Upper lobe of right lung (tissue), 1 donor: ENCODE data around the gene GPR15LG. TPM values are rescaled to one million over a fixed set of nuclear protein-coding genes. Genes with fewer than 3 reads are reported as not detected.

Experiments
- ATAC-seq: fragments of 200-7000 bp; cut with Tn5 transposase; one replicate; pipeline ENCODE4 v1.9.1; 2020; ENCODE audit warnings: mild to moderate bottlenecking, moderate library complexity
- DNase-seq: peaks from one replicate; pipeline ENCODE4 v3.0.0-alpha.2; 2020
- H3K27ac ChIP-seq: fragments of 200-600 bp; one replicate; pipeline ENCODE4 v1.8.0; 2022
- H3K27me3 ChIP-seq: fragments of 200-600 bp; one replicate; pipeline ENCODE4 v1.8.0; 2022; ENCODE audit warnings: mild to moderate bottlenecking
- H3K36me3 ChIP-seq: fragments of 200-600 bp; one replicate; pipeline ENCODE4 v1.8.0; 2022
- H3K4me1 ChIP-seq: fragments of 200-600 bp; one replicate; pipeline ENCODE4 v1.8.0; 2022
- H3K4me3 ChIP-seq: fragments of 200-600 bp; one replicate; pipeline ENCODE4 v1.8.0; 2022; ENCODE audit warnings: mild to moderate bottlenecking
- H3K9me3 ChIP-seq: fragments of 200-600 bp; one replicate; pipeline ENCODE4 v1.8.0; 2022
- intact Hi-C: fragments of 100-400 bp; cut with DNase I; formaldehyde crosslinking; loops from one replicate; pipeline ENCODE4 v1.11.0; 2022
- total RNA-seq: library from RNA; stranded (reverse); fragmentation: NEBNext Ultra II Directional; extraction: Animal tissue kit (Norgen Biotek cat#: 25700); gene quantifications from one replicate; pipeline ENCODE4 v1.2.1, GENCODE V29; 2021
- TF ChIP-seq, protein P1 (sequence below): fragments of 200-600 bp; IDR thresholded peaks from one replicate; pipeline ENCODE4 v1.8.0; 2022; ENCODE audit warnings: antibody characterized with exemption
- donor health status: DM: no; HTN: yes; CAD: no; lungs with severe emphysema.

Gene GPR15LG
- total RNA-seq, 1 donor from 2014 or later, result not detected

DNA sequence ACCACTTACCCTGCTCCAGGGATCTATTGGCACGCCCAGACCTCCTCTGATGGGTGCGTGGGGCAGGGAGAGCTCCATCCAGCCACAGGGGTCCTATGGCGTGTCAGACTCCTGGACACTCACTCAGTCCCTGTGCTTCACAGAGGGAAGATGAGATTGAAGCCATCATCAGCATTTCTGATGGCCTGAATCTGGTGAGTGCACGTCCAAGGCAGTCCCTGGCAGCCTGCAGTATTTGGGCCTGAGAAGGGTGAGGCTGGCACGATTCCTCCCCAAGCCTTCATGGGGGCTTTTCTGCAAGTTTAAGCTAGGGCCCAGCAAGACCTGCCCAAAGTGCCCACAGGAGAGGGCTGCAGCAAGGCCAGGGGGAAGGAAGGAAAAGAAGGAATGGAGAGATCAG, 24.0 kb downstream of the GPR15LG start:
- H3K27me3 ChIP-seq, result peaks cover 40% of the 10 kb centered on the region

DNA sequence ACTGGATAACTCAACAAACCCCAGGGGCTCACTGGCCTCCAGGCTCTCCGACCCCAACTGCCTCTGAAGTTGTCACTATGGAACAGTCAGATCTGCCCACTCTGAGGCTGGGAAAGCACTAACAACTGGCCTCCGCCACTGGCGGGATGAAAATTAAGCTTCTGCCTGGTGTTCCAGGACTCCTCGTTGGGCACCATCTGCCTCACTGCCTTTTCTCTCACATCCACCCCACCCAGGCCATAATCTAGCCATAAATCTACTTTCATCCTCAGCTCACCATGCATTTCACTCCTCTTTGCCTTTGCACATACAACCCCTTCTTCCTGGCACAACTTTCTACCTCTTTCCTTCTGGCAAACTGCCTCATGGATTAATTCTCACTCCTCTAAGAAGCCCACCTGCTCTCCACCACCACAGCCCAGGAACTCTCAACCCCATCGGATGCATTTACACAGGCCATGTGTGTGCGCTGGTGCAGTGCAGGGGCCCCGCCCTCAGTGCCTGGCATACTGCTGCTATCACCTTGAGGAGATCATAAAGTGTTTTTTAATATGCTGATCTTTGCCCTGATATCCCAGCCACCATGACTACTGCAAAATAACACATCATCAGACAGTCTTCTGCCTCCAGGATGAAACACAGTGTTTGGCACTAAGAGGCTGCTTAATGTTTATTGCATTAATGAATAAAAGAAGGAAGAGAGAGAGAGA, 24.8 kb downstream of the GPR15LG start:
- ATAC-seq (no peak), DNase-seq (peak; percentile 28)
- H3K27me3 ChIP-seq, result peaks cover 39% of the 10 kb centered on the region

More for the DNA sequence above, 24.0 kb downstream of the GPR15LG start:
- intact Hi-C loops, result no loop called here
- no peaks in the 10 kb centered on the region for H3K36me3 ChIP-seq
- DNase-seq (peak; percentile 50), ATAC-seq (no peak)
- H3K27ac ChIP-seq, result no peak overlapping the region
- TF ChIP-seq, protein P1, sequence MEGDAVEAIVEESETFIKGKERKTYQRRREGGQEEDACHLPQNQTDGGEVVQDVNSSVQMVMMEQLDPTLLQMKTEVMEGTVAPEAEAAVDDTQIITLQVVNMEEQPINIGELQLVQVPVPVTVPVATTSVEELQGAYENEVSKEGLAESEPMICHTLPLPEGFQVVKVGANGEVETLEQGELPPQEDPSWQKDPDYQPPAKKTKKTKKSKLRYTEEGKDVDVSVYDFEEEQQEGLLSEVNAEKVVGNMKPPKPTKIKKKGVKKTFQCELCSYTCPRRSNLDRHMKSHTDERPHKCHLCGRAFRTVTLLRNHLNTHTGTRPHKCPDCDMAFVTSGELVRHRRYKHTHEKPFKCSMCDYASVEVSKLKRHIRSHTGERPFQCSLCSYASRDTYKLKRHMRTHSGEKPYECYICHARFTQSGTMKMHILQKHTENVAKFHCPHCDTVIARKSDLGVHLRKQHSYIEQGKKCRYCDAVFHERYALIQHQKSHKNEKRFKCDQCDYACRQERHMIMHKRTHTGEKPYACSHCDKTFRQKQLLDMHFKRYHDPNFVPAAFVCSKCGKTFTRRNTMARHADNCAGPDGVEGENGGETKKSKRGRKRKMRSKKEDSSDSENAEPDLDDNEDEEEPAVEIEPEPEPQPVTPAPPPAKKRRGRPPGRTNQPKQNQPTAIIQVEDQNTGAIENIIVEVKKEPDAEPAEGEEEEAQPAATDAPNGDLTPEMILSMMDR, result no peak
- H3K9me3 ChIP-seq, result no peaks in the 10 kb centered on the region
- H3K4me3 ChIP-seq, result no peak overlapping the region
- peaks cover 5% of the 10 kb centered on the region for H3K4me1 ChIP-seq

DNA sequence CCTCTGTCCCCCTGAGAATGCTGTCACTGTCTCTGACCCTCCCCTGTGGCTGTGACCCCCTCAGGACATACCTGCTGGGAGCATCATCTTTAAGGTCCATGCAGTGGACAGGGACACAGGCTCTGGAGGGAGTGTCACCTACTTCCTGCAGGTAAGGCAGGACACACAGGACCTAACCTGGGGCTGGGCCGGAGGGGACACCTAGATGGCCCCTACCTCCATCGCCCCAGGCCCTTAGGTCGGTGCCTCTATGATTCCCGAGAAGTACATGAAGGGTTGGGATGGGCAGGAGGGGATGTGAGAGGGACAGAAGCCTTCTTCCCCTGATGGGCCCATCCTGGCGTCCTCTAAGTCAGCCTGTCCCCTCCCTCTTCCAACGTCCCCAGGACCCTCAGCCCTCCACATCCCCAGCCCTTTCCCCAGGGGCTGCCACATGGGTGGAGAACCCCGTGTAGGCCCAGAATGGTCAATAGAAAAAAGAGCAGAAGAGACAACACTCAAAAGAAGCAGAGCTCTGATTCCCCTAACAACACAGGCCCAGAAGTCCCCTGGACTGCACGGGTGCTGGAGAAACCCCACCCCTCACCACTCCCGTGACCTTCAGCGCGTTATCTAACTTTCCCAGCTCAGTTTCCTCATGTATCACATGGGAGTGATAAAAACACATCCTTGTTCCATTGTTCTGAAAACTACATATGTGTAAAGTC, 27.1 kb downstream of the GPR15LG start:
- Histone ChIP-seq H3K27me3 (peaks cover 16% of the 10 kb centered on the region), H3K27ac (no peak overlapping the region), H3K9me3 (no peaks in the 10 kb centered on the region), H3K36me3 (no peaks in the 10 kb centered on the region), H3K4me1 (no peaks in the 10 kb centered on the region), H3K4me3 (no peak overlapping the region)
- DNase-seq (peak; percentile 48), ATAC-seq (no peak)
- TF ChIP-seq, protein P1, result no peak
- intact Hi-C loops, result no loop called here

More for the DNA sequence above, 24.8 kb downstream of the GPR15LG start:
- H3K4me1 ChIP-seq, result peaks cover 5% of the 10 kb centered on the region
- TF ChIP-seq, protein P1, result no peak
- no peak overlapping the region for H3K27ac ChIP-seq
- intact Hi-C loops, result no loop called here
- no peaks in the 10 kb centered on the region for H3K9me3 ChIP-seq
- no peak overlapping the region for H3K4me3 ChIP-seq
- H3K36me3 ChIP-seq, result no peaks in the 10 kb centered on the region

DNA sequence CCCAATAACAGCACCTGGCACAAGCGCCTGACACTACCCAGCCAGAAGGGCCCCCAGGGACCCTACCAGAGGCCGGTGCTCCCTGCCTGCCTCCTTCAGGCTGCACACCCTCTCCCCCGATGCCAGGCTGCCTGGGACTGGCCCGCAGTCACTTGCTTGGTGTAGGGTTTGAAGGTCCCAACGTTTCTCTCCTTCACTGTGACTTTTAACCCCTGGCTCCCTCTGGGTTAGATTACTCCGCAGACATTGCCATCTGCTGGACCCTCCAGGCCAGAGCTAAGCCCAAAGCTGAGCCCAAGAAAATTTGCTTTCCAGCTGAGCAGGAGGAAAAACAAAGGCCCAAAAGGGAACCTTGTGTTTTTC, 27.6 kb downstream of the GPR15LG start:
- Histone ChIP-seq H3K27ac (no peak overlapping the region), H3K27me3 (peaks cover 16% of the 10 kb centered on the region), H3K4me3 (no peak overlapping the region), H3K4me1 (no peaks in the 10 kb centered on the region), H3K9me3 (no peaks in the 10 kb centered on the region), H3K36me3 (no peaks in the 10 kb centered on the region)
- intact Hi-C loops, result no loop called here
- DNase-seq, result no peak
- no peak for ATAC-seq
- TF ChIP-seq, protein P1, result no peak

DNA sequence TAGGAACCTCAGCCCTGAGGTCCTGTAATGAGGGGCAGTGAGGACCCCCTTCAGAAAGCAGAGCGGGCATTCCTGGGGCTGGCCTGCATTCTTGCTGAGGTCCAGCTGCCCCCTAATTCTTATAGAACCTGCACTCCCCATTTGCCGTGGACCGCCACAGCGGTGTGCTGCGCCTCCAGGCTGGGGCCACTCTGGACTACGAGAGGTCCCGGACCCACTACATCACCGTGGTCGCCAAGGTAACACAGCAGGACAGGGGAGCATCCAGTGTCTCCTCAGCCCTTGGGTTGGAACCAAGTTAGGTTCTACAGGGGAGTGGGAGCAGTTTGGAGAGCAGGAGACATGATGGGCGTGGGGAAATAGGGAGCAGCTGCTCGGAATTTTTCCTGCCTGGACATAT, 28.1 kb downstream of the GPR15LG start:
- ATAC-seq (no peak), DNase-seq (no peak)
- no peak overlapping the region for H3K27ac ChIP-seq
- intact Hi-C loops, result no loop called here
- no peak overlapping the region for H3K4me3 ChIP-seq
- peaks cover 18% of the 10 kb centered on the region for H3K27me3 ChIP-seq
- no peaks in the 10 kb centered on the region for H3K9me3 ChIP-seq
- H3K4me1 ChIP-seq, result no peaks in the 10 kb centered on the region
- H3K36me3 ChIP-seq, result no peaks in the 10 kb centered on the region
- TF ChIP-seq, protein P1, result no peak
